Fibroblast of skin of scalp (primary cell): ENCODE results near the gene SPCS3.
A peak's percentile ranks its signal among the peaks of the same experiment; 100 is the strongest.

Experiments
- DNase-seq: peaks from one replicate; pipeline ENCODE4 v3.0.0-alpha.2; 2013

SPCS3 gene

GRCh38 chr4:176350671-176351070 lies 30.9 kb downstream of the SPCS3 start:
- DNase-seq, result no peak

GRCh38 chr4:176354884-176355283 lies 35.1 kb downstream of the SPCS3 start:
- no peak for DNase-seq

GRCh38 chr4:176357359-176358082 lies 37.8 kb downstream of the SPCS3 start:
- no peak for DNase-seq

DNA sequence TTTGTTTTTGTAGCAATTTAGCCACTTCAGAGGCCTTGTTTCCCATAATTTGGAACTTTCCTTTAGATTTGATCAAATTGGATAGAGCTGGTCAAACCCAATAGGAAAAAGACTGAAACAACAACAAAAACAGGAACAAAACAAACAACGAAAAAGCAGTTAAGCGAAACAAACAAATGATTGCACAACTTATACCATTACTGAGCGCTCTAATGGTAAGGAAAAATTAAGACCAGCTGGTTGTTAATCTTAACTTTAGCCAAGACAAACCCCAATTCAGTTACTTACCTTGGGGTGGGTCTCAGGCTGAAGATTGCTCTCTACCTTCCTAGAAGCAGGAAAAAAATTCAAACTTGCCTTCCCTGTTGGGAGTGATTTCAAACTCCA lies 38.3 kb downstream of the SPCS3 start:
- DNase-seq, result no peak

DNA sequence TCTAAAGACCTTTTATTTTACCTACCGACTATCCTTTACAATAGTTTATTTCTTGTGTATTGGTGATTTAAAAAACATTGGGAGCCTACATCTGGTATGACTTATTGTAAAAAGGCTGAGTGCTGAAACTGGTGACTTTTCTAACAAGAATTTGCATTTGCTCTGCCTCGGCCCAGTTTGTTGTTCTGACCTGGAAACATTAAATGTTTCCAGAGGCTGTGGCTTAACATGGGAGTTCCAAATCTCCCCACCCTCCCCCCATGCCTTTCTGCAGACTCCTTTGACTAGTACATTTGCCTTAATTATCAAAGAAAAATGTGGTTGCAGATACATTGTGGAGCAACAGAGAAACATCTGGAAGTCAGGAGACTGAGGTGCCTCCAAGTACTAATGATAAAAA lies 39.8 kb downstream of the SPCS3 start:
- DNase-seq, result peak; percentile 84

DNA sequence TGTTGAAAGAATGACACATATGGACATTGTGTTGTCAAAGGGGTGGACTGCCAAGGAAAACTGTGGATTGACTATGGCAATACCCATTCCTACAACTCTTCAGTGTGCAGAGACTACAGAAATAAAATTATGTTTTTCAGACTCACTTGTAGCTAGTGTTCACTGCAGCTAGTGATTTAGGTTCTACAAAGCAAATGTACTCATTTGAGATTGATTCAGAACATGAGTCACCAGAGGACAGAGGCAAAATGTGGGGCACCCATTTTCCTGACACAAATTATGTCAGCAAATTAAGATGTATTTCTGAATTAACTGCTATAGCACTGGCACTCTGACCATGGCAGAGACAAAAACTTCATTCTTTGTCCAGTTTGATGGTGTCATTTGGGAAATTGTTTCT lies 40.7 kb downstream of the SPCS3 start:
- DNase-seq, result no peak

GRCh38 chr4:176363072-176363471 lies 43.3 kb downstream of the SPCS3 start:
- DNase-seq, result no peak

- DNase-seq, result no peak
Observed at GRCh38 chr4:176367771-176368465, 48.2 kb downstream of the SPCS3 start.

GRCh38 chr4:176376032-176376614 lies 56.4 kb downstream of the SPCS3 start:
- peak; percentile 26 for DNase-seq

- DNase-seq, result no peak
Observed at GRCh38 chr4:176377780-176378179, 58.0 kb downstream of the SPCS3 start.

DNA sequence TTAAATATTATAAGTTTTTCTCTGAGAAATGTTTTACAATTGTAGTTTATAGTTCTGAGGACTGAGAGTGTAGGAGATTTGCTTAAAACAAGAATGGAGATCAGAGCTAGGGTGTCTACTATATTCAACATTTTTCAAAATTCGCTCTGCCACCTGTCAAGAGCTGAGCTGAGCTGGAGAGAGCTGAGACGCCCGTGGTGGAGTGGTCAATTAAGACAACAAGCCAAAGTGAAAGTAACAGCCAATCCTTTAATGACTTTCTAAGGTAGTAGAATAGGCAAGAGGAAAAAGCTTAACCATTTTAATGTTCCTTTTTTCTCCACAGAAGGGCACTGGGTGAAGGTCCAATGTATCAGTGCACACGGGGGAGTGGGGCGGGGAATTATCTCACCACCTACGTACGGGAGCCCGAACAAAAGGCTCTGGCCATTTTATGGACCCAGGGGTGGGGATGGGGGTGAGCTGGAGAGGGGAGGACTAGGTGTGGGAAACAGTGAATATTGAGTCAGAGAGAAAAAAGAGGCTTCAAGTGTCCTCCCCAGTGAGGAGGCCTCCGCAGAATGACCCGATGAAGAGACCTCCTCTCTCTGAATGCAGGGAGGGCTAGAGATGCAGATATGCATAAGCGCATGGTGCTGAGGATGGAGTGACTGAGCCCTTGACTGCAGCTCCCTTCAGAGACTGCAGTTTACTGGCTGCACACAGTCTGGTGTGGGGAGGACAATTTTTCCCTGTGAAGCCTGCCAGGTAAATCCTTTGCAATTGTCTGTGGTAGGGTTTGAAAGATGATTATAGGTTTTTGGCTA lies 60.8 kb downstream of the SPCS3 start:
- no peak for DNase-seq
